ENCODE measurements around the gene ZSCAN5B.

GRCh38 chr19:56199687-56200086 lies 2.1 kb upstream of the ZSCAN5B start:
- TF ChIP-seq CTCF (IDR thresholded peaks at IDR 0.05; ENCODE audit: insufficient read depth, low read length, poor library complexity, severe bottlenecking) (no peak), EZH2phosphoT487 (conservative IDR thresholded peaks at IDR 0.05; ENCODE audit: low read length) (no peak)

All from SU-DHL-6 (cell line).